K562 (cell line): ENCODE measurements around the gene PPIL4. TPM values are rescaled to one million over a fixed set of nuclear protein-coding genes. Genes with fewer than 3 reads are reported as not detected.

ENCODE experiments used
- CHCHD3 ChIP-seq: fragments of 250-450 bp; sonication (Bioruptor Pico); IDR thresholded peaks from 2 replicates; pipeline ENCODE4 v2.1.2; 2022; ENCODE audit warnings: mild to moderate bottlenecking
- FOXM1 ChIP-seq, 2 experiments: fragments of 450-650 bp in 1 of 2; sonication (generic) in 1 of 2; formaldehyde crosslinking in 1 of 2; IDR thresholded peaks; 2 replicates each; pipeline versions ENCODE4 v1.6.1 to v1.9.0; 2017 to 2022; ENCODE audit warnings: low read depth in 2 of 2, mild to moderate bottlenecking in 2 of 2, missing genetic modification reagents in 1 of 2, moderate library complexity in 1 of 2
- NCOA6 ChIP-seq: fragments of 450-650 bp; IDR thresholded peaks from 2 replicates; pipeline ENCODE4 v1.6.1; 2017; ENCODE audit warnings: mild to moderate bottlenecking
- OTX1 ChIP-seq: fragments of 450-650 bp; formaldehyde crosslinking; IDR thresholded peaks from 2 replicates; pipeline ENCODE4 v1.4.0; 2022; ENCODE audit warnings: mild to moderate bottlenecking
- RBBP5 ChIP-seq: fragments of 200-600 bp; sonication (generic); IDR thresholded peaks from 2 replicates; pipeline ENCODE4 v1.6.1; 2012; ENCODE audit warnings: borderline replicate concordance, mild to moderate bottlenecking, low read length, control low read depth, inconsistent platforms; ENCODE audit not compliant: insufficient read depth, poor library complexity, severe bottlenecking
- RUNX1 ChIP-seq: sonication (generic); IDR thresholded peaks from 2 replicates; pipeline ENCODE4 v1.6.1; 2016; ENCODE audit warnings: antibody characterized with exemption, low read depth
- ZFP30 ChIP-seq: fragments of 250-450 bp; sonication (Bioruptor Pico); IDR thresholded peaks from 2 replicates; pipeline ENCODE4 v1.8.0; 2022; ENCODE audit warnings: moderate library complexity, mild to moderate bottlenecking, inconsistent platforms, borderline replicate concordance
- ZFX ChIP-seq: sonication (generic); formaldehyde crosslinking; IDR thresholded peaks from 2 replicates; pipeline ENCODE4 v1.8.0; 2022; ENCODE audit warnings: mild to moderate bottlenecking, missing genetic modification reagents, moderate library complexity
- ZNF232 ChIP-seq: sonication (generic); formaldehyde crosslinking; IDR thresholded peaks from 2 replicates; pipeline ENCODE4 v1.8.0; 2022; ENCODE audit warnings: mild to moderate bottlenecking, missing genetic modification reagents
- ZNF263 ChIP-seq: sonication (generic); formaldehyde crosslinking; IDR thresholded peaks from 2 replicates; pipeline ENCODE4 v1.8.0; 2022; ENCODE audit warnings: mild to moderate bottlenecking, missing genetic modification reagents, borderline replicate concordance
- ZNF707 ChIP-seq: fragments of 250-450 bp; sonication (Bioruptor Pico); conservative IDR thresholded peaks from 2 replicates; pipeline ENCODE4 v1.8.0; 2022; ENCODE audit warnings: inconsistent platforms, mild to moderate bottlenecking, moderate library complexity
- polyA plus RNA-seq, 8 experiments: library from polyadenylated mRNA; depleted of rRNA in 4 of 8; stranded (reverse) in 5 of 8; unstranded in 3 of 8; fragments of >200 nt; fragmentation: Nextera tagmentation in 2 of 8; fragmentation: Illumina TruSeq in 1 of 8; extraction: Ambion mirVana in 2 of 8; extraction: Trizol in 1 of 8; gene quantifications; 2 replicates each; pipeline versions ENCODE4 v1.2.1 to v1.2.3, GENCODE V29; 2011 to 2014; ENCODE audit warnings: inconsistent platforms in 1 of 8, missing spikeins in 1 of 8
- total RNA-seq, 7 experiments: library from RNA; depleted of rRNA in 6 of 7; stranded (reverse); fragments of >200 nt in 6 of 7; fragmentation: Illumina TruSeq in 2 of 7; extraction: Trizol in 2 of 7; gene quantifications; 2 replicates each; pipeline versions ENCODE4 v1.2.1 to v1.2.3, GENCODE V29; 2011 to 2021; ENCODE audit warnings: low replicate concordance in 1 of 7
- TF ChIP-seq, protein P1 (sequence below): fragments of 150-350 bp; conservative IDR thresholded peaks from 2 replicates; pipeline ENCODE4 v1.6.1; 2014; ENCODE audit warnings: low read length
- TF ChIP-seq, protein P2 (sequence below), 3 experiments: fragments of 200-800 bp in 1 of 3; sonication (Bioruptor generic) in 1 of 3; sonication (generic) in 1 of 3; formaldehyde crosslinking in 1 of 3; IDR thresholded peaks; 2 replicates each; pipeline versions ENCODE4 v1.6.1 to v1.8.0; 2016 to 2022; ENCODE audit warnings: mild to moderate bottlenecking in 2 of 3, missing compliant biosample characterization in 2 of 3, missing genetic modification characterization in 2 of 3, missing genetic modification reagents in 1 of 3
- TF ChIP-seq, protein P3 (sequence below): sonication (generic); formaldehyde crosslinking; IDR thresholded peaks from 2 replicates; pipeline ENCODE4 v1.8.1; 2022; ENCODE audit warnings: missing genetic modification reagents
- TF ChIP-seq, protein P4 (sequence below), 2 experiments: IDR thresholded peaks; 2 replicates each; pipeline ENCODE4 v1.6.1; 2011; ENCODE audit warnings: borderline replicate concordance in 1 of 2, control low read depth in 1 of 2, low read depth in 1 of 2, low read length in 1 of 2, mild to moderate bottlenecking in 1 of 2, mixed read lengths in 1 of 2, moderate library complexity in 1 of 2; ENCODE audit not compliant: insufficient read depth in 1 of 2, insufficient read length in 1 of 2, poor library complexity in 1 of 2, severe bottlenecking in 1 of 2; ENCODE audit errors: extremely low read depth in 1 of 2
- TF ChIP-seq, protein P5 (sequence below): fragments of 250-450 bp; sonication (Bioruptor Pico); IDR thresholded peaks from 2 replicates; pipeline ENCODE4 v1.4.0; 2020; ENCODE audit warnings: mild to moderate bottlenecking

Gene PPIL4
- total and polyA plus RNA-seq, 9 of the 15 experiments (the other 6 are each of a cell fraction or from before 2014, with no cell fraction given): 14.5 to 55.2 (median 45.9) TPM

DNA sequence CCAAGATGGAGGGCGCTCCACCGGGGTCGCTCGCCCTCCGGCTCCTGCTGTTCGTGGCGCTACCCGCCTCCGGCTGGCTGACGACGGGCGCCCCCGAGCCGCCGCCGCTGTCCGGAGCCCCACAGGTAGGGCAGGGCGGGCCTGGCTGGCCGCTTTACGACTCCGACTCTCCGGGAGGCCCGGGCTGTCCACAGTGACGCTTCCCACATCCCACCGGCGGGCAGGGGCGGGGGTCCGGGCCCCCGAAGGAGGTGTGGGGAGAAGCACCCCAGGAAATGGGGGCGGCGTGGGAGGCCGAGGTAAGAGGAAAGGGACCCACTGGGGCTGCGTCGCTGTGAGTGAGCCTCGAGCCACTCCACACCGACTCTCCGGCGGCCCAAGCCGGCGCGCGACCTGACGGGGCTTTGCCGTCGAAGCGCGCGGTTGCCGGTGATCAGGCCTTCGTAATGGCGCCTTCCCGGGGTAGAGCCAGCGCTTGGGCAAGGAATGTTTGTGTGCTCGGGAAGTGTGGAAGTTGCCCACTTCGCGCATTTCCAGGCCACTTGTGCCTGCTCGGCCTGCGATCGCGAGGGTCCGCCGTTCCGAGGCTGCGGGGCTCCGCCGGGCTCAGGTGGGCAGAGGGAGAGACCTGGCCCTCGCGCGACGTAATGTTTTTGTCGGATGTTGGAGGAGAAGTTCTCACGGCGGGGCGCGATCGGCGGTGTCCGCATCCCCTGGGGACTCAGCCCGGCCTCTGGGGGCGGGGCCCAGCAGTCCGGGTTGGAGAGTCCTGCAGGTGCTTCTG lies 20.8 kb upstream of the PPIL4 start (continued):
- TF ChIP-seq FOXM1 (IDR thresholded peaks at IDR 0.05; ENCODE audit: low read depth) (no peak), FOXM1 (CRISPR knock-in tag; IDR thresholded peaks at IDR 0.05; ENCODE audit: low read depth) (peak; percentile 77; the same call in 1 of the 2 replicates), ZNF263 (peak; percentile 67; the same call in 1 of the 2 replicates), ZNF232 (peak; percentile 75; the same call in 1 of the 2 replicates), OTX1 (CRISPR knock-in tag) (no peak), RBBP5 (peak; percentile 94), CHCHD3 (CRISPR knock-in tag) (no peak), RUNX1 (no peak), ZNF707 (no peak), NCOA6 (peak; percentile 90), ZFX (CRISPR knock-in tag) (peak; percentile 93), ZFP30 (CRISPR knock-in tag) (no peak)
- TF ChIP-seq, protein P1, sequence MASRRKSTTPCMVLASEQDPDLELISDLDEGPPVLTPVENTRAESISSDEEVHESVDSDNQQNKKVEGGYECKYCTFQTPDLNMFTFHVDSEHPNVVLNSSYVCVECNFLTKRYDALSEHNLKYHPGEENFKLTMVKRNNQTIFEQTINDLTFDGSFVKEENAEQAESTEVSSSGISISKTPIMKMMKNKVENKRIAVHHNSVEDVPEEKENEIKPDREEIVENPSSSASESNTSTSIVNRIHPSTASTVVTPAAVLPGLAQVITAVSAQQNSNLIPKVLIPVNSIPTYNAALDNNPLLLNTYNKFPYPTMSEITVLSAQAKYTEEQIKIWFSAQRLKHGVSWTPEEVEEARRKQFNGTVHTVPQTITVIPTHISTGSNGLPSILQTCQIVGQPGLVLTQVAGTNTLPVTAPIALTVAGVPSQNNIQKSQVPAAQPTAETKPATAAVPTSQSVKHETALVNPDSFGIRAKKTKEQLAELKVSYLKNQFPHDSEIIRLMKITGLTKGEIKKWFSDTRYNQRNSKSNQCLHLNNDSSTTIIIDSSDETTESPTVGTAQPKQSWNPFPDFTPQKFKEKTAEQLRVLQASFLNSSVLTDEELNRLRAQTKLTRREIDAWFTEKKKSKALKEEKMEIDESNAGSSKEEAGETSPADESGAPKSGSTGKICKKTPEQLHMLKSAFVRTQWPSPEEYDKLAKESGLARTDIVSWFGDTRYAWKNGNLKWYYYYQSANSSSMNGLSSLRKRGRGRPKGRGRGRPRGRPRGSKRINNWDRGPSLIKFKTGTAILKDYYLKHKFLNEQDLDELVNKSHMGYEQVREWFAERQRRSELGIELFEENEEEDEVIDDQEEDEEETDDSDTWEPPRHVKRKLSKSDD: no peak
- TF ChIP-seq, protein P2, sequence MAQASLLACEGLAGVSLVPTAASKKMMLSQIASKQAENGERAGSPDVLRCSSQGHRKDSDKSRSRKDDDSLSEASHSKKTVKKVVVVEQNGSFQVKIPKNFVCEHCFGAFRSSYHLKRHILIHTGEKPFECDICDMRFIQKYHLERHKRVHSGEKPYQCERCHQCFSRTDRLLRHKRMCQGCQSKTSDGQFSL (CRISPR knock-in tag; IDR thresholded peaks at IDR 0.05): no peak
- TF ChIP-seq, protein P2 (tag; IDR thresholded peaks at IDR 0.05): no peak
- TF ChIP-seq, protein P3, sequence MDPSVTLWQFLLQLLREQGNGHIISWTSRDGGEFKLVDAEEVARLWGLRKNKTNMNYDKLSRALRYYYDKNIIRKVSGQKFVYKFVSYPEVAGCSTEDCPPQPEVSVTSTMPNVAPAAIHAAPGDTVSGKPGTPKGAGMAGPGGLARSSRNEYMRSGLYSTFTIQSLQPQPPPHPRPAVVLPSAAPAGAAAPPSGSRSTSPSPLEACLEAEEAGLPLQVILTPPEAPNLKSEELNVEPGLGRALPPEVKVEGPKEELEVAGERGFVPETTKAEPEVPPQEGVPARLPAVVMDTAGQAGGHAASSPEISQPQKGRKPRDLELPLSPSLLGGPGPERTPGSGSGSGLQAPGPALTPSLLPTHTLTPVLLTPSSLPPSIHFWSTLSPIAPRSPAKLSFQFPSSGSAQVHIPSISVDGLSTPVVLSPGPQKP: 0 out of 2 replicates have a peak, but pooled peaks have one; percentile 23
- TF ChIP-seq, protein P4, sequence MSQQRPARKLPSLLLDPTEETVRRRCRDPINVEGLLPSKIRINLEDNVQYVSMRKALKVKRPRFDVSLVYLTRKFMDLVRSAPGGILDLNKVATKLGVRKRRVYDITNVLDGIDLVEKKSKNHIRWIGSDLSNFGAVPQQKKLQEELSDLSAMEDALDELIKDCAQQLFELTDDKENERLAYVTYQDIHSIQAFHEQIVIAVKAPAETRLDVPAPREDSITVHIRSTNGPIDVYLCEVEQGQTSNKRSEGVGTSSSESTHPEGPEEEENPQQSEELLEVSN (IDR thresholded peaks at IDR 0.05; ENCODE audit: borderline replicate concordance in 1 of 2, extremely low read depth in 1 of 2, insufficient read depth in 1 of 2, insufficient read length in 1 of 2, low read depth in 1 of 2, low read length in 1 of 2, poor library complexity in 1 of 2, severe bottlenecking in 1 of 2): peak; percentile 72 to 79
- TF ChIP-seq, protein P5, sequence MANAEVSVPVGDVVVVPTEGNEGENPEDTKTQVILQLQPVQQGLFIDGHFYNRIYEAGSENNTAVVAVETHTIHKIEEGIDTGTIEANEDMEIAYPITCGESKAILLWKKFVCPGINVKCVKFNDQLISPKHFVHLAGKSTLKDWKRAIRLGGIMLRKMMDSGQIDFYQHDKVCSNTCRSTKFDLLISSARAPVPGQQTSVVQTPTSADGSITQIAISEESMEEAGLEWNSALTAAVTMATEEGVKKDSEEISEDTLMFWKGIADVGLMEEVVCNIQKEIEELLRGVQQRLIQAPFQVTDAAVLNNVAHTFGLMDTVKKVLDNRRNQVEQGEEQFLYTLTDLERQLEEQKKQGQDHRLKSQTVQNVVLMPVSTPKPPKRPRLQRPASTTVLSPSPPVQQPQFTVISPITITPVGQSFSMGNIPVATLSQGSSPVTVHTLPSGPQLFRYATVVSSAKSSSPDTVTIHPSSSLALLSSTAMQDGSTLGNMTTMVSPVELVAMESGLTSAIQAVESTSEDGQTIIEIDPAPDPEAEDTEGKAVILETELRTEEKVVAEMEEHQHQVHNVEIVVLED (CRISPR knock-in tag): no peak
